Vagina (tissue), 2 donors: ENCODE data around the gene FGGY. TPM values are rescaled to one million over a fixed set of nuclear protein-coding genes. Genes with fewer than 3 reads are reported as not detected.
A peak's percentile ranks its signal among the peaks of the same experiment; 100 is the strongest.

Experiments used
- DNase-seq, 2 donors: peaks; one replicate each; pipeline ENCODE4 v3.0.0-alpha.2; 2017; ENCODE audit errors: extremely low spot score in 2 of 2
- H3K27ac ChIP-seq: fragments of 200-600 bp; sonication (generic); one replicate; pipeline ENCODE4 v1.5.1; 2019
- H3K27me3 ChIP-seq: fragments of 200-600 bp; sonication (generic); one replicate; pipeline ENCODE4 v1.5.1; 2019
- H3K36me3 ChIP-seq, 2 donors: fragments of 200-600 bp; sonication (generic); one replicate each; pipeline ENCODE4 v1.5.1; 2017 to 2019
- H3K4me1 ChIP-seq: fragments of 200-600 bp; sonication (generic); one replicate; pipeline ENCODE4 v1.5.1; 2019
- H3K4me3 ChIP-seq, 2 donors: fragments of 200-600 bp; sonication (generic); 1 replicate in 1 of 2; 2 replicates in 1 of 2; pipeline ENCODE4 v1.5.1; 2016 to 2019
- H3K9me3 ChIP-seq: fragments of 200-600 bp; sonication (generic); one replicate; pipeline ENCODE4 v1.5.1; 2019
- POLR2A ChIP-seq, 2 donors: fragments of 450-650 bp; IDR thresholded peaks; one replicate each; pipeline ENCODE4 v1.6.1; 2017; ENCODE audit warnings: antibody characterized with exemption in 2 of 2, mild to moderate bottlenecking in 2 of 2, moderate library complexity in 2 of 2
- POLR2AphosphoS5 ChIP-seq, 2 donors: sonication (generic); formaldehyde crosslinking; IDR thresholded peaks; one replicate each; pipeline ENCODE4 v1.9.0; 2017; ENCODE audit warnings: antibody characterized with exemption in 2 of 2, mild to moderate bottlenecking in 2 of 2, low read depth in 1 of 2; ENCODE audit not compliant: insufficient read depth in 1 of 2
- intact Hi-C: fragments of 100-400 bp; cut with DNase I; formaldehyde crosslinking; loops from one replicate; pipeline ENCODE4 v1.15.1; 2023
- total RNA-seq: library from RNA; depleted of rRNA; stranded (reverse); fragments of >200 nt; gene quantifications from one replicate; pipeline ENCODE4 v1.2.3, GENCODE V29; 2016
- TF ChIP-seq, protein P1 (sequence below), 3 experiments: fragments of 450-650 bp in 2 of 3; fragments of 200-600 bp in 1 of 3; sonication (generic) in 1 of 3; IDR thresholded peaks; one replicate each; pipeline ENCODE4 v1.5.1; 2017 to 2019; ENCODE audit warnings: antibody characterized with exemption in 3 of 3, mild to moderate bottlenecking in 2 of 3, moderate library complexity in 2 of 3

Gene FGGY
- total RNA-seq, 1 donor from 2014 or later, result 11.8 TPM

DNA sequence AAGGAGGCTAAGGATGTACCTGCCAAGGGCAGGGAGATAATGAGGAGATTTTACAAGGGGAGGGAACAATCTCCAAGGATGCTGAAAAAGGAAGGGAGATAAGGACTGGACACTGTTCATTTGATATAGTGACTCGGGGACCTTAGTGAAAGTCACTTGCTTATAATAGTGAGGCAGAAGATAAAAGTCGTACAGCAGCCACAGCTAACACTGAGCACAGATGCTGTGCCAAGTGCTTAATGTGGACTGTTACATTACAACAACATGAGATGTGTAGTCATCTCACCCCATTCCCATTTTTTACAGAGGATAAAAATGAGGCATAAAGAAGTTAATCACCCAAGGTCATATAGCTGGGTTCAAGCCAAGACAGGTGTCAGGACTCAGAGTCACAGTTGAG is 181.9 kb downstream of the FGGY start:
- Histone ChIP-seq H3K4me3 (no peak overlapping the region), H3K36me3 (no peaks in the 10 kb centered on the region), H3K9me3 (no peaks in the 10 kb centered on the region), H3K4me1 (peaks cover 2% of the 10 kb centered on the region), H3K27ac (no peak overlapping the region), H3K27me3 (no peaks in the 10 kb centered on the region)
- TF ChIP-seq POLR2A (IDR thresholded peaks at IDR 0.05) (no peak), POLR2AphosphoS5 (IDR thresholded peaks at IDR 0.05; ENCODE audit: insufficient read depth in 1 of 2, low read depth in 1 of 2) (no peak)
- TF ChIP-seq, protein P1, sequence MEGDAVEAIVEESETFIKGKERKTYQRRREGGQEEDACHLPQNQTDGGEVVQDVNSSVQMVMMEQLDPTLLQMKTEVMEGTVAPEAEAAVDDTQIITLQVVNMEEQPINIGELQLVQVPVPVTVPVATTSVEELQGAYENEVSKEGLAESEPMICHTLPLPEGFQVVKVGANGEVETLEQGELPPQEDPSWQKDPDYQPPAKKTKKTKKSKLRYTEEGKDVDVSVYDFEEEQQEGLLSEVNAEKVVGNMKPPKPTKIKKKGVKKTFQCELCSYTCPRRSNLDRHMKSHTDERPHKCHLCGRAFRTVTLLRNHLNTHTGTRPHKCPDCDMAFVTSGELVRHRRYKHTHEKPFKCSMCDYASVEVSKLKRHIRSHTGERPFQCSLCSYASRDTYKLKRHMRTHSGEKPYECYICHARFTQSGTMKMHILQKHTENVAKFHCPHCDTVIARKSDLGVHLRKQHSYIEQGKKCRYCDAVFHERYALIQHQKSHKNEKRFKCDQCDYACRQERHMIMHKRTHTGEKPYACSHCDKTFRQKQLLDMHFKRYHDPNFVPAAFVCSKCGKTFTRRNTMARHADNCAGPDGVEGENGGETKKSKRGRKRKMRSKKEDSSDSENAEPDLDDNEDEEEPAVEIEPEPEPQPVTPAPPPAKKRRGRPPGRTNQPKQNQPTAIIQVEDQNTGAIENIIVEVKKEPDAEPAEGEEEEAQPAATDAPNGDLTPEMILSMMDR (IDR thresholded peaks at IDR 0.05), result no peak
- DNase-seq, result no peak
- intact Hi-C loops, result loop anchor here (2.0 kb wide), 1 partner anchor 16 kb away; no protein-coding TSS in a partner anchor

DNA sequence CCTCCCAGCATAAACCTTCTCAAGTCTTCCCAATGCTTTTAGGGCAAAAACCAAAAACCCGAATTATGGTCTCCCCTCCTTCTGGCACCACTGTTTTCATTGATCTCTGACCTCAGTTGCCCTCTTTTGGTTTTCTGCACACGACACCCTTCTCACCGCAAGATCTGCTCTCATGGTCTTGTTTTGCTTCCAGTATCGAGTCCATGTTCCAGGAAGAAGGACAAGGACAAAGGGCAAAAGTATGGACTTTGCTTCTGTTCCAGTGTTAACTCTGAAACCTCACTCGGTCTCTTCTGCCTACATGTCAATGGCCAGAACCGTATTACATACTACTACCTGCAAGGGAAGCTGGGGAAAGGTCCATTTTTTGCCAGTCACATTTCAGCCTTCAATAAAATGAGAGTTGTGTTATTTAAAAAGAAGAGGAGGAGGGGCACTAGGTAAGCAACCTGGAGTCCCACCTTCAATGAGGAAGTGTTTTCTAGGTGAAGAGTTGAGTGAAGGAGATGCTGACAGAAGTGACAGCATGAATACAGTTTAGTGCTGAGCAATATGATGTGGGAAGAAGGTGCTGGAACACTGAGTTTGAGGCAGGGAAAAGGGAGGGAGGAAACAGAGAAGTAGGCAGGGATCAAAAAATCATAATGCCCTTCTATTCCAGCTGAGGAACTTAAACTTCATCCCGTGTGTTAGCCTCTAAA is 183.4 kb downstream of the FGGY start:
- no peak for DNase-seq
- Histone ChIP-seq H3K4me3 (no peak overlapping the region), H3K36me3 (no peaks in the 10 kb centered on the region), H3K4me1 (peaks cover 11% of the 10 kb centered on the region), H3K27me3 (no peaks in the 10 kb centered on the region), H3K27ac (no peak overlapping the region), H3K9me3 (no peaks in the 10 kb centered on the region)
- intact Hi-C loops, result no loop called here
- no peak for TF ChIP-seq POLR2A (IDR thresholded peaks at IDR 0.05)
- TF ChIP-seq, protein P1 (IDR thresholded peaks at IDR 0.05), result no peak
- TF ChIP-seq POLR2AphosphoS5 (IDR thresholded peaks at IDR 0.05; ENCODE audit: insufficient read depth in 1 of 2, low read depth in 1 of 2), result no peak

DNA sequence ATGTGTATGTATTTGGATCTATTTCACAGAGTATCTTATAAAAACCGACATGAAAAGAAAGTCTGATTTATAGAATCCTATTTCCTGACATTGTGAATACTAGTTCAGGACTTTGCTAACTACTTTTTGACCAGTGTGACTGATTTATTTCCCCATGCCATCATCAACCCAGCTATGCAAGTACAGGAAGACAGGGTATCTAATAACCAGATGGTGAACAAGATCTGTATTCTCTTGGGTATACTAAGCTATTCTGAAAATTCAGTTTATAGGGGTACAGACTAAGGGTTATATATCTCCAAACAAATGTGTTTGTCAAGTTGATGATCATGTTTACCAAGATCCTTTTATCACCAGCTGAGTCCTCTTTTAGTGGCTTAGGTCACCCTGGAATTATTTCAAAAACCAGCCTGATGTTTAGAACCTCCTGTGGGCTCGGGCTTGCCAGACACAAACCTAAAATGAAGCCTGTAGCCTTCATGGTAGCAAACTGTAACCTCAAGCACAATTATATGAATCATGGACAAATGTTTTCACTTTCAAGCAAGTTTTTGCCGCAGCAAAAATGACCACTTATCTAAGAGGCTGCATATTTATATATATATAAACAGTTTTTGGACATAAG is 185.1 kb downstream of the FGGY start:
- H3K36me3 ChIP-seq, result no peaks in the 10 kb centered on the region
- intact Hi-C loops, result no loop called here
- no peak overlapping the region for H3K27ac ChIP-seq
- no peak overlapping the region for H3K4me3 ChIP-seq
- no peaks in the 10 kb centered on the region for H3K9me3 ChIP-seq
- no peak for TF ChIP-seq POLR2A (IDR thresholded peaks at IDR 0.05)
- TF ChIP-seq, protein P1 (IDR thresholded peaks at IDR 0.05), result no peak
- no peak for TF ChIP-seq POLR2AphosphoS5 (IDR thresholded peaks at IDR 0.05; ENCODE audit: insufficient read depth in 1 of 2, low read depth in 1 of 2)
- DNase-seq, result no peak
- H3K4me1 ChIP-seq, result peaks cover 15% of the 10 kb centered on the region
- no peaks in the 10 kb centered on the region for H3K27me3 ChIP-seq

DNA sequence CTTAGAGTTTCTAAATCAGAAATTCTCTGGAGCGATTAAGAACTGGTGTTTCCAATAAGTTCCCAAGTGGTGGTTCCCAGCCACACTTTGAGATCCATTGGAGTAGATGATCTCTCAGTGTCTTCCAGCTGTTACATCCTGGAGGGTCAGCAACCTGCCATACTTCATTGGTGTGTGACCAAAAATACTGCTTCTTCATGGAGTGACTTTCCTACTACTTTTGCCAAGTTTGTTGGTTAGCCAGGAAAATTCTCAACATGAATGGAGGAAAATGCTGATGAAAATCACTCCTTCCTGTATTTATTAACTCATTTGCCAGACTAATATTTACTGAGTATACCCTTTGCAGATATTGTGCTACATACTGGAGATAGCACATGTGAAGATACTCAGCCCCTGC is 186.1 kb downstream of the FGGY start:
- H3K27ac ChIP-seq, result peak overlapping the region; percentile 48
- no peaks in the 10 kb centered on the region for H3K9me3 ChIP-seq
- intact Hi-C loops, result no loop called here

More for the DNA sequence above, 186.1 kb downstream of the FGGY start:
- H3K27me3 ChIP-seq, result no peaks in the 10 kb centered on the region
- TF ChIP-seq, protein P1 (IDR thresholded peaks at IDR 0.05), result no peak
- no peak for TF ChIP-seq POLR2A (IDR thresholded peaks at IDR 0.05)
- TF ChIP-seq POLR2AphosphoS5 (IDR thresholded peaks at IDR 0.05; ENCODE audit: insufficient read depth in 1 of 2, low read depth in 1 of 2), result no peak
- H3K4me1 ChIP-seq, result peaks cover 19% of the 10 kb centered on the region
- no peaks in the 10 kb centered on the region for H3K36me3 ChIP-seq
- DNase-seq, result no peak
- no peak overlapping the region for H3K4me3 ChIP-seq
